Measurements from ENCODE around the gene TOX3. TPM values are rescaled to one million over a fixed set of nuclear protein-coding genes. Genes with fewer than 3 reads are reported as not detected.

The TOX3 gene
- total and polyA plus RNA-seq, 7 experiments from 2014 or later = not detected

DNA sequence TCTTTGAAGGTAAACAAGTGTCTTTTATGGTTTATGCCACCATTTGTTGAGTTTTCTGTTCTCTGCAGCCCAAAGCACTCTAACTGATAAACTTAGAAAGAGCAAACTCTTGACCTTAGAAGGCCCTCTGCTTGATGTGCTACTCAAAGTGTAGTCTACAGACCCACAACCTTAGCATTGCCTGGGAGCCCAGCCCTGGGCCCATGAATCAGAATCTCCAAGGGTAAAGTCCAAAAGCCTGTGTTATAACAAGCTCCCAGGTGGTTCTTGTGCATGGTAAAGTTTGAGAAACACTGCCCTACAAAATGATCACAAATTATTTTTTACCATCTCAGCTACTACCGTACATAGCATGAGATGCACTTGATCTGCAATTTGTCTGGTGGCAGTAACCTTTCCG lies 6.0 kb downstream of the TOX3 start:
- no peak overlapping the region for H3K27ac ChIP-seq (ENCODE audit: low read depth, low read length)
- Mint-ChIP-seq H3K4me3 (no peak overlapping the region), H3K9me3 (peaks cover 0 to 15% (median 6%) of the 10 kb centered on the region in 11 donors), H3K27ac (no peak overlapping the region), H3K36me3 (no peaks in the 10 kb centered on the region), H3K27me3 (peaks cover 18 to 37% (median 26%) of the 10 kb centered on the region in 5 donors), H3K4me1 (peaks cover 0 to 5% (median 4%) of the 10 kb centered on the region in 7 donors)
- ChIA-PET CTCF (no interaction called here), POLR2A (no interaction called here)
- no peaks in the 10 kb centered on the region for H3K9me3 ChIP-seq (ENCODE audit: control insufficient read depth in 2 of 3, low read length in 3 of 3)
- DNase-seq (no peak), ATAC-seq (no peak)
- H3K4me1 ChIP-seq (ENCODE audit: control insufficient read depth in 2 of 2, insufficient read depth in 2 of 2, low read length in 2 of 2) = no peaks in the 10 kb centered on the region
- H3K36me3 ChIP-seq (ENCODE audit: control insufficient read depth in 2 of 3, insufficient read depth in 3 of 3, low read length in 3 of 3) = no peaks in the 10 kb centered on the region
- no peak overlapping the region for H3K4me3 ChIP-seq (ENCODE audit: low read length)
- intact Hi-C loops (cut with micrococcal nuclease) = no loop called here
- no peaks in the 10 kb centered on the region for H3K27me3 ChIP-seq (ENCODE audit: control insufficient read depth in 2 of 2, insufficient read depth in 2 of 2, low read length in 2 of 2)

DNA sequence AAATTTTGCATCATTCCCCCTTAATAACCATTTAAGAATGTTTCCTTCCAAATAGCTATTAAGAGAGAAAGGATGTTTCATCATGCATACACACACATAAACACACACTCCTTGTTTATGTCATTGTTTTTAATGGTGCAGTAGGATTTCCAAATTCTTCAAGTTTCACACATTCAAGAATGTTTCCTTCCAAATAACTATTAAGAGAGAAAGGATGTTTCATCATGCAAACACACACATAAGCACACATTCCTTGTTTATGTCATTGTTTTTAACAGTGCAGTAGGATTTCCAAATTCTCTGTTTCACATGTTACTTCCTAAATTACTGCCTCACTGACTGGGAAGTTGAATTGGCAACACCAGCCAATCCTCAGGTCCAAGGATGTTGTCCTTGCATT lies 7.8 kb downstream of the TOX3 start:
- Mint-ChIP-seq H3K4me3 (no peak overlapping the region), H3K27ac (no peak overlapping the region), H3K9me3 (peaks cover 0 to 16% (median 5%) of the 10 kb centered on the region in 11 donors), H3K4me1 (no peaks in the 10 kb centered on the region), H3K36me3 (no peaks in the 10 kb centered on the region), H3K27me3 (peaks cover 4 to 25% (median 10%) of the 10 kb centered on the region in 5 donors)
- ChIA-PET CTCF (no interaction called here), POLR2A (no interaction called here)
- no peaks in the 10 kb centered on the region for H3K9me3 ChIP-seq (ENCODE audit: control insufficient read depth in 2 of 3, low read length in 3 of 3)
- no peaks in the 10 kb centered on the region for H3K27me3 ChIP-seq (ENCODE audit: control insufficient read depth in 2 of 2, insufficient read depth in 2 of 2, low read length in 2 of 2)
- ATAC-seq = no peak
- DNase-seq = no peak
- H3K36me3 ChIP-seq (ENCODE audit: control insufficient read depth in 2 of 3, insufficient read depth in 3 of 3, low read length in 3 of 3) = no peaks in the 10 kb centered on the region
- no peak overlapping the region for H3K4me3 ChIP-seq (ENCODE audit: low read length)
- intact Hi-C loops (cut with micrococcal nuclease) = no loop called here
- no peak overlapping the region for H3K27ac ChIP-seq (ENCODE audit: low read depth, low read length)
- H3K4me1 ChIP-seq (ENCODE audit: control insufficient read depth in 2 of 2, insufficient read depth in 2 of 2, low read length in 2 of 2) = no peaks in the 10 kb centered on the region

DNA sequence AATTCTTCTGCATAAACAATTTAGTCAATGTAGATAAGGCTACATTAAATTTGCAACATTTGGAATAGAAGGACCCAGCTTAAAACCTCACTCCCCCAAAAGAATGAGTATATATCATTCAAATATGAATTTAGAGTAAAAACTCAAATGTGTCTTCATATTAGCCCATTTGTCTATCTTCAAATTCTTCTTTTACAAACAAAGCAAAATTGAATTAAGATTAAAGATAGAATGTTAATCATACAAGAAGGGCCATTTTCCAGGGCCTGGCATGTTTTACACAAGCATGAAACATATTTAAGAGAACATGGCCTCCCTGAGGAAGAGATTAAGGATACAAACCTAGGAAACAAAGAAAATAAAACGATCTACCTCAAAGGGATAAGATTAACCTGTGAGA lies 8.4 kb downstream of the TOX3 start:
- POLR2A ChIA-PET = no interaction called here
- Histone ChIP-seq H3K27ac (ENCODE audit: low read depth, low read length) (no peak overlapping the region), H3K4me1 (ENCODE audit: control insufficient read depth in 2 of 2, insufficient read depth in 2 of 2, low read length in 2 of 2) (no peaks in the 10 kb centered on the region), H3K27me3 (ENCODE audit: control insufficient read depth in 2 of 2, insufficient read depth in 2 of 2, low read length in 2 of 2) (no peaks in the 10 kb centered on the region), H3K4me3 (ENCODE audit: low read length) (no peak overlapping the region), H3K36me3 (ENCODE audit: control insufficient read depth in 2 of 3, insufficient read depth in 3 of 3, low read length in 3 of 3) (no peaks in the 10 kb centered on the region), H3K9me3 (ENCODE audit: control insufficient read depth in 2 of 3, low read length in 3 of 3) (no peaks in the 10 kb centered on the region)
- Mint-ChIP-seq H3K4me1 (no peaks in the 10 kb centered on the region), H3K27me3 (peaks cover under 1 to 21% (median 7%) of the 10 kb centered on the region in 5 donors), H3K36me3 (no peaks in the 10 kb centered on the region), H3K27ac (no peak overlapping the region), H3K9me3 (peaks cover 0 to 16% (median 5%) of the 10 kb centered on the region in 11 donors), H3K4me3 (no peak overlapping the region)
- intact Hi-C loops (cut with micrococcal nuclease) = no loop called here
- ATAC-seq (no peak), DNase-seq (no peak)
- CTCF ChIA-PET = no interaction called here

DNA sequence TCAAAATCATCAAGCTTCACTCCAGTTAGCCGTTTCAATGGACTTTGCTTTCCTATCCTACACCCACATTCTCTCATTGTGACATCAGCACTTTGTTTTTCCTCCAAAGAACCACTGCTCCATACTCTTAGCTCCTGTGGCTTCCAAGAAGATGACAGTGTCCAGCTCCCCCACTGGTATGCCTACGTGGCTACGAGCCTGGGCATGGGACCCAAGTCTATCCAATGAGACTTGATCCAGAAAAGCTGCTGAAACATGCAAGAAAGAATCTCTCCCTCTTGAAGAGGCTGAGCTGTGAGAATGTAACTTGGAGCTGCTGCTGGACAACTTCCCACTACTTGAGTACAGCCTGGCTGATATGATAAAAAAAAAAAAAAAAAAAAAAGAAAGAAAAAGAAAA lies 9.4 kb downstream of the TOX3 start:
- Mint-ChIP-seq H3K4me3 (no peak overlapping the region), H3K4me1 (no peaks in the 10 kb centered on the region), H3K9me3 (peaks cover 0 to 13% (median 4%) of the 10 kb centered on the region in 11 donors), H3K27ac (no peak overlapping the region), H3K36me3 (no peaks in the 10 kb centered on the region), H3K27me3 (peaks cover 0 to 13% (median 2%) of the 10 kb centered on the region in 5 donors)
- intact Hi-C loops (cut with micrococcal nuclease) = no loop called here
- no peaks in the 10 kb centered on the region for H3K36me3 ChIP-seq (ENCODE audit: control insufficient read depth in 2 of 3, insufficient read depth in 3 of 3, low read length in 3 of 3)
- ChIA-PET POLR2A (no interaction called here), CTCF (no interaction called here)
- no peak overlapping the region for H3K4me3 ChIP-seq (ENCODE audit: low read length)
- H3K27me3 ChIP-seq (ENCODE audit: control insufficient read depth in 2 of 2, insufficient read depth in 2 of 2, low read length in 2 of 2) = no peaks in the 10 kb centered on the region
- no peak for DNase-seq
- no peak for ATAC-seq
- no peaks in the 10 kb centered on the region for H3K9me3 ChIP-seq (ENCODE audit: control insufficient read depth in 2 of 3, low read length in 3 of 3)
- no peak overlapping the region for H3K27ac ChIP-seq (ENCODE audit: low read depth, low read length)
- no peaks in the 10 kb centered on the region for H3K4me1 ChIP-seq (ENCODE audit: control insufficient read depth in 2 of 2, insufficient read depth in 2 of 2, low read length in 2 of 2)

DNA sequence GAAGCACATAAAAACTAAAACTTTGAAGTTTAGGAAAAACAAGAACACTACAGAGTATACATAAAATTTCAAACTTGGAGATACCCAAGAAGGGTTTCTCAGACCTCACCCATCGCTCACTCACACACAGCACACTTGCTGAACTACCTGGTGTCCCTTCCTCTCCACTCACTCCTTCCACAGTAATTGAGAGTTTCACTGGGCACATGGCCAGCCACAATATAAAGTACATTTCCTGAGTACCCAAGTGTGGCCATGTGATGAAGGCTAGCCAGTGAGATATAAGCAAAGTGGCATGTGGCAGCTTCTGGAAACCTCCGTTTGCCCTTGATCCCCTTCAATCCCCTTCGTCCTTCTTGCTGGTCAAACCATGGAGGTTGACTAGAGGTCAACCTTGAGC lies 11.9 kb downstream of the TOX3 start:
- Mint-ChIP-seq H3K27ac (no peak overlapping the region), H3K27me3 (peaks cover 0 to 11% (median 0%) of the 10 kb centered on the region in 5 donors), H3K9me3 (peaks cover 0 to 16% (median 5%) of the 10 kb centered on the region in 11 donors), H3K4me1 (no peaks in the 10 kb centered on the region), H3K36me3 (peaks cover 0 to 3% (median 0%) of the 10 kb centered on the region in 5 donors), H3K4me3 (no peak overlapping the region)
- ChIA-PET CTCF (no interaction called here), POLR2A (no interaction called here)
- Histone ChIP-seq H3K27me3 (ENCODE audit: control insufficient read depth in 2 of 2, insufficient read depth in 2 of 2, low read length in 2 of 2) (no peaks in the 10 kb centered on the region), H3K36me3 (ENCODE audit: control insufficient read depth in 2 of 3, insufficient read depth in 3 of 3, low read length in 3 of 3) (no peaks in the 10 kb centered on the region), H3K4me1 (ENCODE audit: control insufficient read depth in 2 of 2, insufficient read depth in 2 of 2, low read length in 2 of 2) (no peaks in the 10 kb centered on the region), H3K4me3 (ENCODE audit: low read length) (no peak overlapping the region), H3K9me3 (ENCODE audit: control insufficient read depth in 2 of 3, low read length in 3 of 3) (no peaks in the 10 kb centered on the region), H3K27ac (ENCODE audit: low read depth, low read length) (no peak overlapping the region)
- ATAC-seq (no peak), DNase-seq (no peak)
- intact Hi-C loops (cut with micrococcal nuclease) = no loop called here

DNA sequence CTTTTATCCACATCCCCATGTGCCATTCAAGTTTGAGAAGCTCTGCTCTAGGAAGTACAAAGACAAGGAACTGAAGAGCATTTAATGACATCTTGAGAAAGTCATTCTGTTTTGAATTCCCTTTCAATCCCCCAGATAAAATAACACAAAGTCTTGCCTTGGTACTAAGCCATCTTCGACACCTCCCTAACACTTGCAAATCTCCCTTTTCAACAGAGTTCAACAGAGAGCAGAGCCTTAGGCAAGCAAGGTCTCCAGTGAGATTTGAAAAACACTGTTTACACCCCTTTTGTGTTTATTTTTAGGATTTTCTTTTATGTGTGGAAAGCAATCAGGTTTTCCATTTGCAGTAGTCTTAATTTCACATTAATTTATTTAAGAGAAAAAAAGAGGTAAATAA lies 13.6 kb downstream of the TOX3 start:
- no peak overlapping the region for H3K4me3 ChIP-seq (ENCODE audit: low read length)
- POLR2A ChIA-PET = no interaction called here
- no peak for ATAC-seq
- H3K36me3 Mint-ChIP-seq = peaks cover 0 to 3% (median 0%) of the 10 kb centered on the region in 5 donors
- H3K27ac Mint-ChIP-seq = no peak overlapping the region
- H3K9me3 Mint-ChIP-seq = peaks cover 0 to 10% (median 4%) of the 10 kb centered on the region in 11 donors
- no peaks in the 10 kb centered on the region for H3K9me3 ChIP-seq (ENCODE audit: control insufficient read depth in 2 of 3, low read length in 3 of 3)
- intact Hi-C loops (cut with micrococcal nuclease) = no loop called here
- H3K36me3 ChIP-seq (ENCODE audit: control insufficient read depth in 2 of 3, insufficient read depth in 3 of 3, low read length in 3 of 3) = no peaks in the 10 kb centered on the region
- no peak overlapping the region for H3K27ac ChIP-seq (ENCODE audit: low read depth, low read length)
- CTCF ChIA-PET = no interaction called here
- no peak overlapping the region for H3K4me3 Mint-ChIP-seq
- no peak for DNase-seq
- no peaks in the 10 kb centered on the region for H3K4me1 ChIP-seq (ENCODE audit: control insufficient read depth in 2 of 2, insufficient read depth in 2 of 2, low read length in 2 of 2)
- H3K4me1 Mint-ChIP-seq = no peaks in the 10 kb centered on the region
- peaks cover 0 to 5% (median 0%) of the 10 kb centered on the region in 5 donors for H3K27me3 Mint-ChIP-seq
- H3K27me3 ChIP-seq (ENCODE audit: control insufficient read depth in 2 of 2, insufficient read depth in 2 of 2, low read length in 2 of 2) = no peaks in the 10 kb centered on the region

DNA sequence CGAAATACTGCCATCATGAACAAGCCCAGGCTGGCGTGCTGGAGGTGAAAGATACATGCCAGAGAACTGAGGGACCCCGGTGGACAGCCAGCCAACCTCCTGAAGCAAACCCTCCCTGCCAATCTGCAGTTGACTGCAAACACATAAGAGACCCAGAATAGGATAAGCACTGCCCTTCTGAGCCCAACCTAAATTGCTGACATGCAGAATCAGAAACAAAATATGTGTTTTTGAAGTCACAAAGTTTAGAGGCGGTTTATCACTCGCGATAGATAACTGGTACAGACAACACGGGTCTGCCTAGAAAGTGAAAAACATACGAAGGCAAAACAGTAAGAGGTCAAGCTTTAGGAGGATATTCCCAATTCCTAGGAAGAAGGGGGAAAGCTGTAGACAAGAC lies 14.6 kb downstream of the TOX3 start:
- Histone ChIP-seq H3K27ac (ENCODE audit: low read depth, low read length) (no peak overlapping the region), H3K9me3 (ENCODE audit: control insufficient read depth in 2 of 3, low read length in 3 of 3) (no peaks in the 10 kb centered on the region), H3K4me3 (ENCODE audit: low read length) (no peak overlapping the region), H3K36me3 (ENCODE audit: control insufficient read depth in 2 of 3, insufficient read depth in 3 of 3, low read length in 3 of 3) (no peaks in the 10 kb centered on the region), H3K27me3 (ENCODE audit: control insufficient read depth in 2 of 2, insufficient read depth in 2 of 2, low read length in 2 of 2) (no peaks in the 10 kb centered on the region), H3K4me1 (ENCODE audit: control insufficient read depth in 2 of 2, insufficient read depth in 2 of 2, low read length in 2 of 2) (no peaks in the 10 kb centered on the region)
- ATAC-seq (no peak), DNase-seq (no peak)
- Mint-ChIP-seq H3K27me3 (peaks cover 0 to 5% (median 0%) of the 10 kb centered on the region in 5 donors), H3K9me3 (peaks cover 0 to 10% (median 4%) of the 10 kb centered on the region in 11 donors), H3K4me3 (no peak overlapping the region), H3K4me1 (no peaks in the 10 kb centered on the region), H3K27ac (no peak overlapping the region), H3K36me3 (peaks cover 0 to 3% (median 0%) of the 10 kb centered on the region in 5 donors)
- intact Hi-C loops (cut with micrococcal nuclease) = no loop called here
- ChIA-PET POLR2A (no interaction called here), CTCF (no interaction called here)
